Suprapubic skin (tissue), 3 donors: ENCODE measurements around the gene NUP43.

Source experiments
- CTCF ChIP-seq, 2 donors: fragments of 200-600 bp in 1 of 2; fragments of 450-650 bp in 1 of 2; sonication (generic) in 1 of 2; IDR thresholded peaks; one replicate each; pipeline ENCODE4 v1.5.1; 2016 to 2019; ENCODE audit warnings: antibody characterized with exemption in 2 of 2, mild to moderate bottlenecking in 1 of 2, moderate library complexity in 1 of 2
- POLR2A ChIP-seq, 2 donors: fragments of 450-650 bp; IDR thresholded peaks; one replicate each; pipeline ENCODE4 v1.6.1; 2017; ENCODE audit warnings: antibody characterized with exemption in 2 of 2, mild to moderate bottlenecking in 2 of 2, moderate library complexity in 2 of 2

- no peak for TF ChIP-seq CTCF (IDR thresholded peaks at IDR 0.05)
- TF ChIP-seq POLR2A (IDR thresholded peaks at IDR 0.05), result no peak
Measured at GRCh38 chr6:149734915-149735314, 11.4 kb downstream of the NUP43 start.
